GM12873 (cell line): Measurements from ENCODE around the gene TUBAL3.

ENCODE experiments used
- TF ChIP-seq, protein P1 (sequence below): IDR thresholded peaks from 2 replicates; pipeline ENCODE4 v1.5.1; 2012; ENCODE audit warnings: low read depth, mild to moderate bottlenecking, moderate library complexity, low read length, control low read depth; ENCODE audit not compliant: insufficient read depth; ENCODE audit errors: missing control alignments

Gene TUBAL3

DNA sequence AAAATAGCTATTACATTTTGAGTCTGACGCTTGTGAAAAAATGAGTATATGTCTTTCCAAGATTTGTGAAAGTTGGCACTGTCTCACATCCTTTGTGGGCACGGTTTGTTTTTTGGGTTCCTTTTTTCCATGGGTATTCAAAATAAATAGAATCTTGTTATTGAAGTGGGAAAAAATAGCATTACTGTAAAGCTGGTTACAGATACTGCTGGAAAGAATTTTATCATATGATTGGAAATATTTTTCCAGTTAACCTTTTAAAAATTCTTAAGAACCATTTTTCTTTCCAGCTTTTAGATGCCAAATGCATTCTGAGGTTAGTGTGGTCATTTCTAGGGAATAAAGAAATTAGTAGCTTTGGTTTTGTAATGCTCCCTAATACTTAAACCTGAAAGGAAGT lies 19.1 kb upstream of the TUBAL3 start:
- TF ChIP-seq, protein P1, sequence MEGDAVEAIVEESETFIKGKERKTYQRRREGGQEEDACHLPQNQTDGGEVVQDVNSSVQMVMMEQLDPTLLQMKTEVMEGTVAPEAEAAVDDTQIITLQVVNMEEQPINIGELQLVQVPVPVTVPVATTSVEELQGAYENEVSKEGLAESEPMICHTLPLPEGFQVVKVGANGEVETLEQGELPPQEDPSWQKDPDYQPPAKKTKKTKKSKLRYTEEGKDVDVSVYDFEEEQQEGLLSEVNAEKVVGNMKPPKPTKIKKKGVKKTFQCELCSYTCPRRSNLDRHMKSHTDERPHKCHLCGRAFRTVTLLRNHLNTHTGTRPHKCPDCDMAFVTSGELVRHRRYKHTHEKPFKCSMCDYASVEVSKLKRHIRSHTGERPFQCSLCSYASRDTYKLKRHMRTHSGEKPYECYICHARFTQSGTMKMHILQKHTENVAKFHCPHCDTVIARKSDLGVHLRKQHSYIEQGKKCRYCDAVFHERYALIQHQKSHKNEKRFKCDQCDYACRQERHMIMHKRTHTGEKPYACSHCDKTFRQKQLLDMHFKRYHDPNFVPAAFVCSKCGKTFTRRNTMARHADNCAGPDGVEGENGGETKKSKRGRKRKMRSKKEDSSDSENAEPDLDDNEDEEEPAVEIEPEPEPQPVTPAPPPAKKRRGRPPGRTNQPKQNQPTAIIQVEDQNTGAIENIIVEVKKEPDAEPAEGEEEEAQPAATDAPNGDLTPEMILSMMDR = no peak

DNA sequence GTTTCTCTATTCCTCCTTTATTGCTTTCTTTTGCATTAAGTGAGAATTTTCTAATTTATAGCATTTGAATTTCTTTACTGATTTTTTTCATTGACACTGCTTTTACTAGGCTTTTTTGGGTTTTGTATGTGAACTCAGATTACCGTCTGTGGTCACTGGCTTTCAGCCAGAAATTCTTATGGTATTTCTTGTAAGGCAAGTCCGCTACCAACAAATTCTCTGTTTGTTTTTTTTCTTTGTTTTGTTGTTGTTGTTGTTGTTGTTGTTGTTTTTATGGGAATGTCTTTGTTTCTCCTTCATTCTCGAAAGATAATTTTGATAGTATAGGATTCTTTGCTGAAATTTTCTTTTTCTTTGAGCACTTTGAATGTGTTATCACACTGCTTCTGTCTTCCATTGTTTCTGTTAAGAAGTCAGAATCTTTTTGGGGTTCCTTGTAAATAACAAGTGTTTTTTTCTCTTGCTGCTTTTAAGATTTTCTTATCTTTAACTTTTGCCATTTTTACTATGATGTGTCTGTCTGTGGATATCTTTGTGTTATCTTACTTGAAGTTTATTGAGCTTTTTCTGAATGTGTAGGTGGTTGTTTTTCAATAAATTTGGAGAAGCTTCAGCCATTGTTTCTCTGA lies 15.0 kb upstream of the TUBAL3 start:
- TF ChIP-seq, protein P1 = no peak

DNA sequence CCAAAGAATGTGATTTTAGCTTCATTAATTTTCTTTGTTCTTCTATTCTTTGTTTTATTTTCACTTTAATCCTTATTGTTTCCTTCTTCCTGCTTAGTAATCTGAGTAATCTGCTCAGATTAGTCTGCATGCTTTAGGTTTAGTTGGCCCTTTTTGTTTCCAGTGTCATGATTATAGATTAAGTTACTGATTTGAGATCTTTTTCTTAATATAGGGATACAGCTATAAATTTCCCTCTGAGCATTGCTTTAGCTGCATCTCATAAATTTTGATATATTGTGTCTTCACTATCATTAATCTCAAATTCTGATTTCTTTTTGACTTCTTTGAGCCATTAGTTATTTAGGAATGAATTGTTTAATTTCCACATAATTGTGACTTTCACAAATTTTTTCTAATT lies 14.0 kb upstream of the TUBAL3 start:
- TF ChIP-seq, protein P1 = no peak

DNA sequence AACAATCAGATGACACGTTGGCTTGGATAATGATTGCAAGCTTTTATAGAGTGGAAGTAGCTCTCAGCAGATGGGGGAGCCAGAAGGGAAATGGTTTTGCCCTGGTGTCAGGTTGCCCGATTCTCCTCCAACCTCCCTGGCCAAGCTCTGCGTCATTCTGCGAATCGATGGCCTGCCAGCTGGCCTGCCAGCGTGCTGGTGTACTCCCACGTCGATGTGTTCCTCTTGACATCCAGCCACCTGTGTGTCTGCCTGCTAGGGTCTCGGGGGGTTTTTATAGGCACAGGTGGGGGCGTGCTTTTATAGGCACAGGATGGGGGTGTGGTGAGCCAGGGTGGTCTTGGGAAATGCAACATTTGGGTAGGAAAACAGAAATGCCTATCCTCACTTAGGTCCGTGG lies 12.4 kb upstream of the TUBAL3 start:
- TF ChIP-seq, protein P1 = no peak

DNA sequence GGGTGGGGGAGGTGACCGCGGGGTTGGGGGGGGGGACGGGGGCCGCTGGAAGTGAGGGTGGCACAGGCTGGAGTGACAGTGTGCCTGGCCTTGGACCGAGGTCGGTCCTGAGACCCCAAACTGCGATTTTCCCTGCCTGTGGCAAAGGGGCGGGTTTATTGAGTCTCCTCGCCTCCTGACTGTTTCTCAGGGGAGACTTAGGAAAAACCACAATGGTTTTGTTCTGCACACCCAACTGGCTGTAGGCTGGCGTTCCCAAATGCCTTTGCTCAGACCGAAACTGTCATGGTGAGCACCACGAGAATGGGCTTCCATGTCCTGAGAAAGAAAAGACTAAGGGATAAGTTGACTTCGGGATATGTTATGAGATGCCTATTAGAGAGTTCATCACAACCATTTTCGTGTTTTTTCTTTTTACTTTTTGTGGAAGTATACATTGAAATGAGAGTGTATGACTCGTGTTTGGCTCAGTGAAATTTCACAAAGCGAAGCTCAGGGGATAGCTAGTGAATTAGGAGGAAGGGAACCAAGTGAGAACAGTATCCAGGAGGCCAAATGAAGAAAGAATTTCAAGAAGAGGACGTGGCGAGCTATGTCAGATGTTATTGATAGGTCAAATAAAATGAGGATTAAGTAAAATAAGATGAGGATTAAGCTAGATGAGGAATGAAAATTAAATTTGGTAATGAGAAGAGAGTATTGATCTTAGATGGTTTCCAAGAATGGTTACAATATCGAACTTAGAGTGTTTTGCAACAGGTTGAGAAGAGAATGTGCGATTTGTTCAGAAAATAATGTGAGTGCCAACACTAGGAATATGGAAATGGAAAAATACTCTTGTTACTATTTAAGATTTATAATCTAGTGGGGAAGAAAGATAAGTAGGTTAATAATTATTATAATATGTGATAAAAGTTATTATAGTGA lies 8.6 kb upstream of the TUBAL3 start:
- TF ChIP-seq, protein P1 = no peak

DNA sequence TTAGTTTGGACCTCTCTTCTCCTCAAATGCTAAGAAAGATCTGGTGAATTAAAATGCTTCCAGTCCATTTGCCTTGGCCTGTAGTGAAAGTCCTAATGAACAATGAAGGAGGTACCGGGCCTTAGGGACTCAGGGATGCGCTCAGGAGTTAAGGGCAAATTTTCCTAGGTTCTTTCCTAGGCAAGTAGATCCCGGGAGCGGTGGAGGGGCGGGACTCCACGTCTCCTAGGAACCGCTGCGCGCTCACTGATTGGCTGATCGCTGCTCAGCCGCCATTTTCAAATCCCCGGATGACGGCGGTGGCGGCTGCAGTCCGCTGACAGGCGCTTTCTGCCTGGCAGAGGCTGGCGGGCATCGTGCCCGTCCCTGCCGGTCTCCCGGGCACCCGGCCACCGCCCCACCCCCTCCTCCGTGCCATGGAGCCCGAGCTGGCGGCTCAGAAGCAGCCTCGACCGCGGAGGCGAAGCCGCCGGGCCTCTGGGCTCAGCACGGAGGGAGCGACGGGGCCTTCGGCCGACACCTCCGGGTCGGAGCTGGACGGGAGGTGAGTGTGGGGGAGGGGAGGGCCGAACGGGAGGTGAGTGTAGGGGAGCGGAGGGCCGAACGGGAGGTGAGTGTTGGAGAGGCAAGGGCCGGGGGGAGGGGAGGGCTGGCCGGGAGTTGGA lies 7.8 kb upstream of the TUBAL3 start, which contains the start of gene NET1:
NET1 (plus strand) TSS at position 281 of the 665 bp plus-strand sequence; CDS start at position 417, 136 bp downstream.
- TF ChIP-seq, protein P1 = no peak

DNA sequence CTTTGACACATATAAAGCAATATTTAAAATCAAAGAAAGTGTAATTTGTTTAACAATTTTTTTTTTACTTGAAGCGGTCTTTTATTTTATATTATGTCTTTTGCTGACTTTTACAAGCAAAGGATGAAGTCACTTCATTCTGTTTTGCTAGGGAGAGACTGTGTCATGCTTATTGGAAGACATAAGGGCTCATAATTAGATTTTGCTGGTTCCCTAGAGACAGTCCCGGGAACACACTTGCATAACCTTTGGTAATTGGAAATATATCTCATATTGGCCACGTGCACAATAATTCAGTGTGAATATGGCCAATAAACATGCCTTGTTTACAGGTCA lies 7.3 kb upstream of the TUBAL3 start:
- TF ChIP-seq, protein P1 = no peak
